Fibroblast of lung (primary cell): ENCODE measurements around the gene GPC6. TPM values are rescaled to one million over a fixed set of nuclear protein-coding genes. Genes with fewer than 3 reads are reported as not detected.

ENCODE experiments used
- DNase-seq, 2 donors: peaks; one replicate each; pipeline versions ENCODE4 v3.0.0 to v3.0.0-alpha.2; 2010; ENCODE audit warnings: low read depth in 2 of 2
- H2AFZ ChIP-seq: 2 replicates; pipeline ENCODE4 v1.5.1; 2012; ENCODE audit warnings: low read length, control low read depth, inconsistent platforms
- H3K27ac ChIP-seq: 2 replicates; pipeline ENCODE4 v1.5.1; 2011; ENCODE audit warnings: low read length, control low read depth; ENCODE audit not compliant: insufficient read depth
- H3K27me3 ChIP-seq: 2 replicates; pipeline ENCODE4 v1.5.1; 2011; ENCODE audit warnings: mild to moderate bottlenecking, low read length; ENCODE audit not compliant: control insufficient read depth, insufficient read depth
- H3K36me3 ChIP-seq: 2 replicates; pipeline ENCODE4 v1.5.1; 2011; ENCODE audit warnings: low read length; ENCODE audit not compliant: control insufficient read depth, insufficient read depth
- H3K4me1 ChIP-seq: 2 replicates; pipeline ENCODE4 v1.5.1; 2011; ENCODE audit warnings: low read length; ENCODE audit not compliant: control insufficient read depth, insufficient read depth; ENCODE audit errors: extremely low read depth
- H3K4me2 ChIP-seq: 2 replicates; pipeline ENCODE4 v1.5.1; 2011; ENCODE audit warnings: low read length, control low read depth; ENCODE audit not compliant: insufficient read depth; ENCODE audit errors: extremely low read depth
- H3K4me3 ChIP-seq, 4 experiments: fragments of 200-600 bp in 1 of 4; sonication (generic) in 1 of 4; replicated peaks in 1 of 4; 2 replicates each; pipeline ENCODE4 v1.5.1; 2011 to 2016; ENCODE audit warnings: low read length in 4 of 4, low read depth in 3 of 4, mild to moderate bottlenecking in 3 of 4, control low read depth in 2 of 4, inconsistent platforms in 1 of 4, mixed read lengths in 1 of 4; ENCODE audit not compliant: insufficient read depth in 1 of 4; ENCODE audit errors: control extremely low read depth in 1 of 4
- H3K79me2 ChIP-seq: 2 replicates; pipeline ENCODE4 v1.5.1; 2012; ENCODE audit warnings: mild to moderate bottlenecking, low read length, inconsistent platforms; ENCODE audit not compliant: control insufficient read depth, insufficient read depth
- H3K9ac ChIP-seq: 2 replicates; pipeline ENCODE4 v1.5.1; 2011; ENCODE audit warnings: mild to moderate bottlenecking, low read length, control low read depth; ENCODE audit not compliant: insufficient read depth
- H3K9me3 ChIP-seq: 2 replicates; pipeline ENCODE4 v1.5.1; 2012; ENCODE audit warnings: low read depth, low read length; ENCODE audit not compliant: control insufficient read depth, insufficient read depth
- H4K20me1 ChIP-seq: 2 replicates; pipeline ENCODE4 v1.5.1; 2011; ENCODE audit warnings: low read length; ENCODE audit not compliant: control insufficient read depth, insufficient read depth; ENCODE audit errors: extremely low read depth
- CTCF ChIP-seq, 2 donors: IDR thresholded peaks in 1 of 2; conservative IDR thresholded peaks in 1 of 2; 1 replicate in 1 of 2; 2 replicates in 1 of 2; pipeline ENCODE4 v1.5.1; 2011 to 2012; ENCODE audit warnings: low read length in 2 of 2, control low read depth in 1 of 2, inconsistent platforms in 1 of 2, low read depth in 1 of 2, mild to moderate bottlenecking in 1 of 2
- EZH2 ChIP-seq: IDR thresholded peaks from 2 replicates; pipeline ENCODE4 v1.5.1; 2012; ENCODE audit warnings: low read length, control low read depth, mild to moderate bottlenecking; ENCODE audit errors: missing control alignments
- polyA plus RNA-seq, 2 donors: library from polyadenylated mRNA; depleted of rRNA in 1 of 2; stranded (reverse) in 1 of 2; unstranded in 1 of 2; fragments of >200 nt; gene quantifications; 2 replicates each; pipeline ENCODE4 v1.2.1, GENCODE V29; 2011 to 2012; ENCODE audit warnings: missing spikeins in 1 of 2
- total RNA-seq: library from RNA; depleted of rRNA; stranded (reverse); fragments of >200 nt; gene quantifications from 2 replicates; pipeline ENCODE4 v1.2.1, GENCODE V29; 2014

Gene GPC6
- total and polyA plus RNA-seq, 2 donors (not counting 1 experiment from before 2014, with no cell fraction given): 11.2 to 33.7 TPM

- no peak for DNase-seq
- no peak overlapping the region for H3K9ac ChIP-seq
- H3K27me3 ChIP-seq: no peaks in the 10 kb centered on the region
- no peak overlapping the region for H3K4me3 ChIP-seq
- no peaks in the 10 kb centered on the region for H4K20me1 ChIP-seq
- no peaks in the 10 kb centered on the region for H3K9me3 ChIP-seq
- H3K36me3 ChIP-seq: no peaks in the 10 kb centered on the region
- H2AFZ ChIP-seq: no peak overlapping the region
- no peak overlapping the region for H3K4me2 ChIP-seq
- H3K27ac ChIP-seq: no peak overlapping the region
- H3K4me1 ChIP-seq: no peaks in the 10 kb centered on the region
- TF ChIP-seq EZH2: no peak
- no peak for TF ChIP-seq CTCF (conservative IDR thresholded peaks at IDR 0.05 in 1 of 2, IDR thresholded peaks at IDR 0.05 in 1 of 2; ENCODE audit: low read depth in 1 of 2, low read length in 2 of 2)
- H3K79me2 ChIP-seq: no peaks in the 10 kb centered on the region
These were observed 984.2 kb downstream of the GPC6 start for GRCh38 chr13:94210816-94211215.

- Histone ChIP-seq H3K4me1 (no peaks in the 10 kb centered on the region), H3K4me3 (no peak overlapping the region), H3K27me3 (no peaks in the 10 kb centered on the region), H3K36me3 (no peaks in the 10 kb centered on the region), H2AFZ (no peak overlapping the region), H3K9me3 (no peaks in the 10 kb centered on the region), H3K9ac (no peak overlapping the region), H3K79me2 (no peaks in the 10 kb centered on the region), H3K4me2 (no peak overlapping the region), H4K20me1 (no peaks in the 10 kb centered on the region), H3K27ac (no peak overlapping the region)
- no peak for DNase-seq
- TF ChIP-seq CTCF (conservative IDR thresholded peaks at IDR 0.05 in 1 of 2, IDR thresholded peaks at IDR 0.05 in 1 of 2; ENCODE audit: low read depth in 1 of 2, low read length in 2 of 2) (no peak), EZH2 (no peak)
These were observed 985.6 kb downstream of the GPC6 start for GRCh38 chr13:94212196-94212595.

- no peak for DNase-seq
- Histone ChIP-seq H2AFZ (no peak overlapping the region), H3K36me3 (no peaks in the 10 kb centered on the region), H3K4me2 (no peak overlapping the region), H3K4me3 (no peak overlapping the region), H3K27me3 (no peaks in the 10 kb centered on the region), H3K9me3 (no peaks in the 10 kb centered on the region), H4K20me1 (no peaks in the 10 kb centered on the region), H3K79me2 (no peaks in the 10 kb centered on the region), H3K27ac (no peak overlapping the region), H3K9ac (no peak overlapping the region), H3K4me1 (no peaks in the 10 kb centered on the region)
- TF ChIP-seq CTCF (conservative IDR thresholded peaks at IDR 0.05 in 1 of 2, IDR thresholded peaks at IDR 0.05 in 1 of 2; ENCODE audit: low read depth in 1 of 2, low read length in 2 of 2) (no peak), EZH2 (no peak)
These were observed 987.5 kb downstream of the GPC6 start for GRCh38 chr13:94214121-94214520.
